B cell (primary cell): ENCODE data around the gene PDE3A.

Experiments
- CTCF ChIP-seq: fragments of 200-600 bp; IDR thresholded peaks from one replicate; pipeline ENCODE4 v1.8.0; 2022; ENCODE audit warnings: antibody characterized with exemption, mild to moderate bottlenecking
- EZH2 ChIP-seq: IDR thresholded peaks from 2 replicates; pipeline ENCODE4 v1.6.1; 2012; ENCODE audit warnings: borderline replicate concordance, low read depth, mild to moderate bottlenecking, moderate library complexity, low read length; ENCODE audit not compliant: insufficient read depth, poor library complexity, severe bottlenecking

GRCh38 chr12:20436316-20436715 lies 68.0 kb downstream of the PDE3A start:
- TF ChIP-seq CTCF (no peak), EZH2 (no peak)
